HepG2 (cell line): ENCODE results near the gene VPS52. TPM values are rescaled to one million over a fixed set of nuclear protein-coding genes. Genes with fewer than 3 reads are reported as not detected.

Source experiments
- ADNP ChIP-seq: sonication (generic); formaldehyde crosslinking; IDR thresholded peaks from 2 replicates; pipeline ENCODE4 v1.4.0; 2020; ENCODE audit warnings: missing genetic modification reagents
- ATM ChIP-seq: fragments of 450-650 bp; IDR thresholded peaks from 2 replicates; pipeline ENCODE4 v1.7.1; 2017; ENCODE audit warnings: mild to moderate bottlenecking, borderline replicate concordance
- CHD2 ChIP-seq: IDR thresholded peaks from 2 replicates; pipeline ENCODE4 v1.6.1; 2011; ENCODE audit warnings: low read depth, low read length, improper control_type of control experiment
- ETV6 ChIP-seq: sonication (generic); formaldehyde crosslinking; conservative IDR thresholded peaks from 2 replicates; pipeline ENCODE4 v1.4.0; 2020; ENCODE audit warnings: missing genetic modification reagents
- LCORL ChIP-seq, 2 experiments: fragments of 450-650 bp in 1 of 2; sonication (generic) in 1 of 2; formaldehyde crosslinking in 1 of 2; IDR thresholded peaks; 2 replicates each; pipeline versions ENCODE4 v1.5.0 to v1.6.1; 2017 to 2020; ENCODE audit warnings: antibody characterized with exemption in 1 of 2, missing genetic modification reagents in 1 of 2
- MTA1 ChIP-seq: sonication (generic); formaldehyde crosslinking; IDR thresholded peaks from 2 replicates; pipeline ENCODE4 v1.4.0; 2020; ENCODE audit warnings: missing genetic modification reagents, mild to moderate bottlenecking, borderline replicate concordance
- MTF1 ChIP-seq: sonication (generic); formaldehyde crosslinking; IDR thresholded peaks from 2 replicates; pipeline ENCODE4 v1.5.0; 2020; ENCODE audit warnings: missing genetic modification reagents
- MYC ChIP-seq: sonication (generic); formaldehyde crosslinking; IDR thresholded peaks from 2 replicates; pipeline ENCODE4 v1.9.0; 2021; ENCODE audit warnings: missing genetic modification reagents, borderline replicate concordance
- NAIF1 ChIP-seq: sonication (generic); formaldehyde crosslinking; IDR thresholded peaks from 2 replicates; pipeline ENCODE4 v1.5.0; 2020; ENCODE audit warnings: mild to moderate bottlenecking, missing genetic modification reagents, borderline replicate concordance
- NONO ChIP-seq, 2 experiments: fragments of 450-650 bp in 1 of 2; sonication (generic) in 1 of 2; formaldehyde crosslinking in 1 of 2; IDR thresholded peaks in 1 of 2; conservative IDR thresholded peaks in 1 of 2; 2 replicates each; pipeline versions ENCODE4 v1.6.1 to v1.8.0; 2017 to 2022; ENCODE audit warnings: mild to moderate bottlenecking in 1 of 2, missing genetic modification reagents in 1 of 2, moderate library complexity in 1 of 2
- PHF20 ChIP-seq: sonication (generic); formaldehyde crosslinking; IDR thresholded peaks from 2 replicates; pipeline ENCODE4 v1.5.0; 2020; ENCODE audit warnings: mild to moderate bottlenecking, missing genetic modification reagents
- PRMT3 ChIP-seq: sonication (generic); formaldehyde crosslinking; IDR thresholded peaks from 2 replicates; pipeline ENCODE4 v1.8.1; 2022; ENCODE audit warnings: low read depth, mild to moderate bottlenecking, moderate library complexity, missing genetic modification reagents, borderline replicate concordance
- RBM39 ChIP-seq: fragments of 200-400 bp; formaldehyde crosslinking; IDR thresholded peaks from one replicate; pipeline ENCODE4 v1.6.1; 2018; ENCODE audit warnings: antibody characterized with exemption, mild to moderate bottlenecking, low read depth, low read length; ENCODE audit not compliant: poor library complexity, severe bottlenecking
- RXRA ChIP-seq: sonication (generic); formaldehyde crosslinking; IDR thresholded peaks from 2 replicates; pipeline ENCODE4 v1.5.1; 2020; ENCODE audit warnings: missing genetic modification reagents
- SAP130 ChIP-seq: IDR thresholded peaks from 2 replicates; pipeline ENCODE4 v1.6.1; 2016; ENCODE audit warnings: low read depth
- WIZ ChIP-seq: sonication (generic); formaldehyde crosslinking; IDR thresholded peaks from 2 replicates; pipeline ENCODE4 v1.5.1; 2020; ENCODE audit warnings: mild to moderate bottlenecking, missing genetic modification reagents
- ZFP90 ChIP-seq: sonication (generic); formaldehyde crosslinking; IDR thresholded peaks from 2 replicates; pipeline ENCODE4 v1.8.0; 2022; ENCODE audit warnings: missing genetic modification reagents, mild to moderate bottlenecking, inconsistent platforms, borderline replicate concordance
- ZNF121 ChIP-seq: sonication (generic); formaldehyde crosslinking; IDR thresholded peaks from 2 replicates; pipeline ENCODE4 v1.5.0; 2020; ENCODE audit warnings: mild to moderate bottlenecking, missing genetic modification reagents
- polyA plus RNA-seq, 8 experiments: library from polyadenylated mRNA; depleted of rRNA in 3 of 8; stranded (reverse) in 7 of 8; unstranded in 1 of 8; fragments of >200 nt; fragmentation: Illumina TruSeq in 4 of 8; extraction: Trizol in 4 of 8; gene quantifications; 2 replicates each; pipeline versions ENCODE4 v1.2.1 to v1.2.3, GENCODE V29; 2011 to 2016; ENCODE audit warnings: low read depth in 4 of 8, missing spikeins in 1 of 8, mixed read lengths in 1 of 8; ENCODE audit not compliant: insufficient read depth in 1 of 8
- total RNA-seq, 5 experiments: library from RNA; depleted of rRNA; stranded (reverse); fragments of >200 nt; fragmentation: Illumina TruSeq; extraction: Trizol; gene quantifications; 2 replicates each; pipeline ENCODE4 v1.2.3, GENCODE V29; 2016; ENCODE audit warnings: low read depth in 1 of 5
- TF ChIP-seq, protein P1 (sequence below): sonication (generic); formaldehyde crosslinking; IDR thresholded peaks from 2 replicates; pipeline ENCODE4 v1.8.0; 2022; ENCODE audit warnings: low read depth, missing genetic modification reagents
- TF ChIP-seq, protein P2 (sequence below): sonication (generic); formaldehyde crosslinking; IDR thresholded peaks from 2 replicates; pipeline ENCODE4 v1.5.0; 2020; ENCODE audit warnings: missing genetic modification reagents, mild to moderate bottlenecking, borderline replicate concordance
- TF ChIP-seq, protein P3 (sequence below): sonication (generic); formaldehyde crosslinking; IDR thresholded peaks from 2 replicates; pipeline ENCODE4 v1.4.0; 2020; ENCODE audit warnings: missing genetic modification reagents, mild to moderate bottlenecking, borderline replicate concordance
- TF ChIP-seq, protein P4 (sequence below): sonication (generic); formaldehyde crosslinking; IDR thresholded peaks from 2 replicates; pipeline ENCODE4 v1.4.0; 2020; ENCODE audit warnings: mild to moderate bottlenecking, missing genetic modification reagents
- TF ChIP-seq, protein P5 (sequence below): sonication (generic); formaldehyde crosslinking; conservative IDR thresholded peaks from 2 replicates; pipeline ENCODE4 v1.4.0; 2020; ENCODE audit warnings: missing genetic modification reagents

Gene VPS52
- total and polyA plus RNA-seq, 2 of the 13 experiments (the other 11 are each of a cell fraction or from before 2014, with no cell fraction given), result 48.9 to 85.5 TPM

DNA sequence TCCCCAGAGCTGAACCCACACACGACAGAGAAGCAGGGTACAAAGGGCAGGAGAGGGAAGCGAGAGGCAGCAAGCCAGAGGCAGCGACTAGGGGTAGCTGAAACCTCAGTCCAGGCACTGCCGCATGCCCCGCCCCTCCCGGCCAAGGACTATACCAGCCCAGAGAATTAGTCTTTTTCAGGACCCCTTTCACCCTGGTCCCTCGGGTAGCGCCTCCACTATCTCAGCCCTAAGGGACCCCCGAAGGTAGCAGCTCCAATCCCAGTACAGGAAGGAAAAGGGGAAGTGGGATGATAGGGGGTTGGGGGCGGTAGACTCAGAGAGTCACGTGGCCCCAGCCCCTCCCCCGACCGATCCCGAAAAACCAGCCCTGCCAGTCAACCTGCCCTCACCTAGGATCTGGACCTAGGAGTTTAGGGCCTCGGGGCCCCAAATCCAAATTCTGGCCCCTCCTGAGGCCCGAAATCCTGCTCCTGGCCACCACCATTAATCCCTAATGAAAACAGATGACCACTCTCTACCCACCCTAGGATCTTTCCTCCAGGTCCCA is 25.8 kb upstream of the VPS52 start (continued):
- TF ChIP-seq LCORL (IDR thresholded peaks at IDR 0.05) (no peak), LCORL (CRISPR knock-in tag; IDR thresholded peaks at IDR 0.05) (peak; percentile 73), MTF1 (CRISPR knock-in tag) (no peak), ADNP (CRISPR knock-in tag) (no peak), RXRA (CRISPR knock-in tag) (0 out of 2 replicates have a peak, but pooled peaks have one; percentile 13), WIZ (no peak), ETV6 (CRISPR knock-in tag) (no peak), NAIF1 (CRISPR knock-in tag) (no peak), MTA1 (CRISPR knock-in tag) (peak; percentile 8; the same call in 1 of the 2 replicates), RBM39 (no peak), MYC (CRISPR knock-in tag) (peak; percentile 42; the same call in 1 of the 2 replicates), CHD2 (no peak), SAP130 (CRISPR knock-in tag) (peak; percentile 17; the same call in 1 of the 2 replicates), ZNF121 (CRISPR knock-in tag) (no peak), ZFP90 (no peak), NONO (IDR thresholded peaks at IDR 0.05) (no peak), NONO (CRISPR knock-in tag; conservative IDR thresholded peaks at IDR 0.05) (no peak), ATM (no peak), PRMT3 (CRISPR knock-in tag) (no peak), PHF20 (CRISPR knock-in tag) (peak; percentile 1; the same call in 1 of the 2 replicates)
- TF ChIP-seq, protein P1, sequence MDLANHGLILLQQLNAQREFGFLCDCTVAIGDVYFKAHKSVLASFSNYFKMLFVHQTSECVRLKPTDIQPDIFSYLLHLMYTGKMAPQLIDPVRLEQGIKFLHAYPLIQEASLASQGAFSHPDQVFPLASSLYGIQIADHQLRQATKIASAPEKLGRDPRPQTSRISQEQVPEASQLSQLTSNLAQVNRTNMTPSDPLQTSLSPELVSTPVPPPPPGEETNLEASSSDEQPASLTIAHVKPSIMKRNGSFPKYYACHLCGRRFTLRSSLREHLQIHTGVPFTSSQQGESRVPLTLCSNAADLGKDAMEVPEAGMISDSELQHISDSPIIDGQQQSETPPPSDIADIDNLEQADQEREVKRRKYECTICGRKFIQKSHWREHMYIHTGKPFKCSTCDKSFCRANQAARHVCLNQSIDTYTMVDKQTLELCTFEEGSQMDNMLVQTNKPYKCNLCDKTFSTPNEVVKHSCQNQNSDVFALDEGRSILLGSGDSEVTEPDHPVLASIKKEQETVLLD (CRISPR knock-in tag), result no peak
- TF ChIP-seq, protein P2, sequence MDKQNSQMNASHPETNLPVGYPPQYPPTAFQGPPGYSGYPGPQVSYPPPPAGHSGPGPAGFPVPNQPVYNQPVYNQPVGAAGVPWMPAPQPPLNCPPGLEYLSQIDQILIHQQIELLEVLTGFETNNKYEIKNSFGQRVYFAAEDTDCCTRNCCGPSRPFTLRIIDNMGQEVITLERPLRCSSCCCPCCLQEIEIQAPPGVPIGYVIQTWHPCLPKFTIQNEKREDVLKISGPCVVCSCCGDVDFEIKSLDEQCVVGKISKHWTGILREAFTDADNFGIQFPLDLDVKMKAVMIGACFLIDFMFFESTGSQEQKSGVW (CRISPR knock-in tag), result no peak
- TF ChIP-seq, protein P3, sequence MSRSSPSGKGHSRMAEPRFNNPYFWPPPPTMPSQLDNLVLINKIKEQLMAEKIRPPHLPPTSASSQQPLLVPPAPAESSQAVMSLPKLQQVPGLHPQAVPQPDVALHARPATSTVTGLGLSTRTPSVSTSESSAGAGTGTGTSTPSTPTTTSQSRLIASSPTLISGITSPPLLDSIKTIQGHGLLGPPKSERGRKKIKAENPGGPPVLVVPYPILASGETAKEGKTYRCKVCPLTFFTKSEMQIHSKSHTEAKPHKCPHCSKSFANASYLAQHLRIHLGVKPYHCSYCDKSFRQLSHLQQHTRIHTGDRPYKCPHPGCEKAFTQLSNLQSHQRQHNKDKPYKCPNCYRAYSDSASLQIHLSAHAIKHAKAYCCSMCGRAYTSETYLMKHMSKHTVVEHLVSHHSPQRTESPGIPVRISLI (CRISPR knock-in tag), result no peak
- TF ChIP-seq, protein P4, sequence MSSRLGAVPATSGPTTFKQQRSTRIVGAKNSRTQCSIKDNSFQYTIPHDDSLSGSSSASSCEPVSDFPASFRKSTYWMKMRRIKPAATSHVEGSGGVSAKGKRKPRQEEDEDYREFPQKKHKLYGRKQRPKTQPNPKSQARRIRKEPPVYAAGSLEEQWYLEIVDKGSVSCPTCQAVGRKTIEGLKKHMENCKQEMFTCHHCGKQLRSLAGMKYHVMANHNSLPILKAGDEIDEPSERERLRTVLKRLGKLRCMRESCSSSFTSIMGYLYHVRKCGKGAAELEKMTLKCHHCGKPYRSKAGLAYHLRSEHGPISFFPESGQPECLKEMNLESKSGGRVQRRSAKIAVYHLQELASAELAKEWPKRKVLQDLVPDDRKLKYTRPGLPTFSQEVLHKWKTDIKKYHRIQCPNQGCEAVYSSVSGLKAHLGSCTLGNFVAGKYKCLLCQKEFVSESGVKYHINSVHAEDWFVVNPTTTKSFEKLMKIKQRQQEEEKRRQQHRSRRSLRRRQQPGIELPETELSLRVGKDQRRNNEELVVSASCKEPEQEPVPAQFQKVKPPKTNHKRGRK (CRISPR knock-in tag), result no peak
- TF ChIP-seq, protein P5, sequence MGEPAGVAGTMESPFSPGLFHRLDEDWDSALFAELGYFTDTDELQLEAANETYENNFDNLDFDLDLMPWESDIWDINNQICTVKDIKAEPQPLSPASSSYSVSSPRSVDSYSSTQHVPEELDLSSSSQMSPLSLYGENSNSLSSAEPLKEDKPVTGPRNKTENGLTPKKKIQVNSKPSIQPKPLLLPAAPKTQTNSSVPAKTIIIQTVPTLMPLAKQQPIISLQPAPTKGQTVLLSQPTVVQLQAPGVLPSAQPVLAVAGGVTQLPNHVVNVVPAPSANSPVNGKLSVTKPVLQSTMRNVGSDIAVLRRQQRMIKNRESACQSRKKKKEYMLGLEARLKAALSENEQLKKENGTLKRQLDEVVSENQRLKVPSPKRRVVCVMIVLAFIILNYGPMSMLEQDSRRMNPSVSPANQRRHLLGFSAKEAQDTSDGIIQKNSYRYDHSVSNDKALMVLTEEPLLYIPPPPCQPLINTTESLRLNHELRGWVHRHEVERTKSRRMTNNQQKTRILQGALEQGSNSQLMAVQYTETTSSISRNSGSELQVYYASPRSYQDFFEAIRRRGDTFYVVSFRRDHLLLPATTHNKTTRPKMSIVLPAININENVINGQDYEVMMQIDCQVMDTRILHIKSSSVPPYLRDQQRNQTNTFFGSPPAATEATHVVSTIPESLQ, result no peak
